Activated CD4-positive, alpha-beta T cell treated with anti-CD3 and anti-CD28 coated beads for 1 hour (primary cell): ENCODE results near the gene SCGB1D2.
"Not testable (repeated sequence)": the region's sequence is repeated elsewhere in the genome, so short reads cannot be mapped to it uniquely, and the experiment has no call there.

ENCODE experiments used
- DNase-seq: peaks from one replicate; pipeline ENCODE4 v3.0.0-alpha.2; 2020

The SCGB1D2 gene, protein sequence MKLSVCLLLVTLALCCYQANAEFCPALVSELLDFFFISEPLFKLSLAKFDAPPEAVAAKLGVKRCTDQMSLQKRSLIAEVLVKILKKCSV

DNA sequence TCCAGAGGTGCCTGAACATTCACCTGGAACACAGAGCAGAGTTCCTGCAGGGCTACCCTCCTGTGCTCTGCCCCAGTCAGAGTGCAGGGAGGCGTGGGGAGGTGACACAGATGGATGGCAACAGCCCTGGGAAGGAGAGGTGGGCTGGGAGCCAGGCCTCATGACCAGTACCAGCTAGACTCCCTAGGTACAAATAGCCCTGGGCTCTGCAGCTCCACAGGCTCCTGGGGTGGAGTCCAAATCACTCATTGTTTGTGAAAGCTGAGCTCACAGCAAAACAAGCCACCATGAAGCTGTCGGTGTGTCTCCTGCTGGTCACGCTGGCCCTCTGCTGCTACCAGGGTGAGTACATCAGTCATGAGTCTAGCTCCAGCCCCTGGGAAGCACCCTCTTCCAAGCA is at the start of gene SCGB1D2:
Gene SCGB1D2, plus strand, starts transcription at position 219 of the 400 bp plus-strand sequence. Its CDS starts 69 bp downstream, at position 288.
- DNase-seq = no peak

DNA sequence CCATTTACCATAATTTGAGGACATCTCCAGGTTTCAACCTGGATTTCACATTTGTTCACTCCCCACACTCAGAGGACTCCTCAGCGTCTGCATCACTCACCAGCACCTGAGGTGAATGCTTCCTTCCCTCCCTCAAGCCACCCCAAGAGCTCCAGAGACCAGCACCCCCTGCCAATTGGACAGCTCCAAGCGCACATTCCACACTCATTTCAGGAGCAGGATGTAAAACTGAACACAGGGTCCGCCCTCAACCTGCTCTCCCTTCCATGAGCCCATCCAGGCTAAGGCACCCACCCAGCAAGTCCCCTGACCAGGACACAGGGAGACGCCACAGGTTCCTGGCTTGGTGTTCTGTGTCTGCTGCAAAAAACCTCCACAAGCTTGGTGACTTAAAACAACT is 48.1 kb upstream of the SCGB1D2 start:
- no peak for DNase-seq

DNA sequence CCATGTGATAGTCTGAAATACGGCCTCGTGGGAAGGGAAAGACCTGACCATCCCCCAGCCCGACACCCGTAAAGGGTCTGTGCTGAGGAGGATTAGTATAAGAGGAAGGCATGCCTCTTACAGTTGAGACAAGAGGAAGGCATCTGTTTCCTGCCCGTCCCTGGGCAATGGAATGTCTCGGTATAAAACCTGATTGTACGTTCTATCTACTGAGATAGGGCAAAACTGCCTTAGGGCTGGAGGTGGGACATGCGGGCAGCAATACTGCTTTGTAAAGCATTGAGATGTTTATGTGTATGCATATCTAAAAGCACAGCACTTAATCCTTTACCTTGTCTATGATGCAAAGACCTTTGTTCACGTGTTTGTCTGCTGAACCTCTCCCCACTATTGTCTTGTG is 47.0 kb upstream of the SCGB1D2 start:
- not testable (repeated sequence) for DNase-seq

DNA sequence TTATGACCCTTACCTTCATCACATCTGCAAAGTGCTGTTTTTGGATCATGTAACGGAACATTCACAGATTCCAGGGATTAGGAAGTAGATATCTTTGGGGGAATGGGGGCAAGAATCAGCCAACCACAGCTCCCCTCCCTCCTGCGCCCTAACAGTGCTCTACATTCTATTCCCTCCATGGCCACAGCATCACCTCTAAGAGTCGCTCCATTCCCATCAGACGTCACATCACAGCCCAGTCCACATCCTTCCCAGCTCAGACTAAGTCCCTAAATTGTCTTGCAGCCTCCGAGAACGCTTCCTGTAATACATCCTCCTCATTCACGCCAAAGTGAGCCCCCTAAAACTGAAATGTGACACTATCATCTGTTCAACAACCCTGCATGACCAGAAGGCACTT is 46.1 kb upstream of the SCGB1D2 start:
- DNase-seq = no peak

DNA sequence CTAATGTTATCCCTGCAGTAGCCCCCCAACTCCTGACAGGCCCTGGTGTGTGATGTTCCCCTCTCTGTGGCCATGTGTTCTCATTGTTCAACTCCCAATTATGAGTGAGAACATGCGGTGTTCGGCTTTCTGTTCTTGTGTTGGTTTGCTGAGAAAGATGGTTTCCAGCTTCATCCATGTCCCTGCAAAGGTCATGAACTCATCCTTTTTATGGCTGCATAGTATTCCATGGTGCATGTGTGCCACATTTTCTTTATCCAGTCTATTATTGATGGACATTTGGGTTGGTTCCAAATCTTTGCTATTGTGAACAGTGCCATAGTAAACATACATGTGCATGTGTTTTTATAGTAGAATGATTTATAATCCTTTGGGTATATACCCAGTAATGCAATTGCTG is 44.6 kb upstream of the SCGB1D2 start:
- not testable (repeated sequence) for DNase-seq

DNA sequence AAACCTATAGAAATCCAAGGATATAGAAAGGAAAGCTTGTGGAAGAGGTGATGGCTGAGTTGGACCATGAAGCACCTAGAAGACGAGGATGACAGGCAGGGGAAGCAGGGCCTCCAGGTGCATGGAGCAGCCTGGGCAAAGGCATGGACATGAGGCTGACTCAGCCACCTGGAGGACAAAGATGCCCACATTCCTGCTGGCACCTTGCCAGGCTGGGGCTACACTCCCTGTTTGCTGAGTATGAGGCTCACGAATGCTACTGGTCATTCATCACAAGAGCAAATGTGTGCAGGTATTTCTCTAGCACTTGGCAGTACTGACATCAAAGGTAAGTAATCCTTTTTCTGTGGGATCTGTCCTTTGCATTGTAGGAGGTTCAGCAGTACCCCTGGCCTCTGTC is 40.7 kb upstream of the SCGB1D2 start:
- DNase-seq = no peak

DNA sequence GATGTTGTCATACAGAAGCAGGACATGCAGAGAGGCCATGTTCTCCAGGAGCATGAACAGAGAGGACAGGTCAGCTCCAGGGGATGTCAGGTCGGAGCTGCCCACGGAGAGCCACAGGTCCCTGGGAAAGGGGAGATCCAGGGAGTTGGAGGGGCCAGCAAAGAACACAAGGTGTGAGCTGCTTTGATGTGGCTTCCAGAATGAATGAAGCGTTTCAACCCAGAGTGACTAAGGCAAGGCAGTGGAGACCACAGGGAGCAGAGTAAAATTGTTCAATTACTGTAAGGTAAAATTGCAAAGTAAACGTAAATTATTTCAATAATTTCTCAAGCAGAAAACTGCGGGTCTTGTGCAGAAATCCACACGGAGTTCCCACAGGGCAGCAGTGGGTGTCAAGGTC is 39.1 kb upstream of the SCGB1D2 start:
- no peak for DNase-seq

DNA sequence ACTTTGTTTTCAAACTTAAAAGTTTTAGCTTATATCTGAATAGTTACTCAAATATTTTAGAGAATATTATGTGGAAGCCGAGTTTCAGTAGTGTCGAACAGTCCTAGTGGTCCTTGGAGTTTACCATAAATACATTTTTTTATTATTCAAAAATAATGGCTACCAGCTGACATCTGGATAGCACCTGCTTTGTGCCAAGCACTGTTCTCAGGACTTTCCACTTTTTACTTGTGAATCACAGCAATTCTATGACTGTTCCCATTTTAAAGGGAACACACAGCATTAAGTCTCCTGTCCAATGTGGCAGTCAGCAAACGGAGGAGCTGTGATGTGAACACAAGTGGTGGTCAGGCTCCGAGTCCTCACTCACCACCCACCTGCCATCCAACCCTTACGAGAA is 37.6 kb upstream of the SCGB1D2 start:
- no peak for DNase-seq

DNA sequence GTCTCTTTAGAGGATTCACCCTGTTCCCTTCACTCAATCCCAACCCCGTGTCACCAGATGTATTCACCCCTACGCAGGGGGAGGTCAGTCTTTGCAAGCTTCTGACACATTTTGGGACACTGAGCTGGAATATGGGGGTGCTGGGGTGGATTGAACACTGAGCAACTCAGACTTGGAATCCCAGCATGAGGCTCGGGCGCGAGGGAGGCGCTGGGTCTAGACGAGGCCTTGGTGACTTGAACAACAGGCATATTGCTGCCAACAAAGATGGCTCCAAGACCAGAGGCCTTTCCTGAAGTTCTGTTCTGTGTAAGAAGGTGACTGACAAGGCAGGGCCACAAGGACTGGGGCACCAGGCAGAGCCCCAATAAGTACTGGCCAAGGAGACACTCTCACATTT is 36.6 kb upstream of the SCGB1D2 start:
- no peak for DNase-seq

DNA sequence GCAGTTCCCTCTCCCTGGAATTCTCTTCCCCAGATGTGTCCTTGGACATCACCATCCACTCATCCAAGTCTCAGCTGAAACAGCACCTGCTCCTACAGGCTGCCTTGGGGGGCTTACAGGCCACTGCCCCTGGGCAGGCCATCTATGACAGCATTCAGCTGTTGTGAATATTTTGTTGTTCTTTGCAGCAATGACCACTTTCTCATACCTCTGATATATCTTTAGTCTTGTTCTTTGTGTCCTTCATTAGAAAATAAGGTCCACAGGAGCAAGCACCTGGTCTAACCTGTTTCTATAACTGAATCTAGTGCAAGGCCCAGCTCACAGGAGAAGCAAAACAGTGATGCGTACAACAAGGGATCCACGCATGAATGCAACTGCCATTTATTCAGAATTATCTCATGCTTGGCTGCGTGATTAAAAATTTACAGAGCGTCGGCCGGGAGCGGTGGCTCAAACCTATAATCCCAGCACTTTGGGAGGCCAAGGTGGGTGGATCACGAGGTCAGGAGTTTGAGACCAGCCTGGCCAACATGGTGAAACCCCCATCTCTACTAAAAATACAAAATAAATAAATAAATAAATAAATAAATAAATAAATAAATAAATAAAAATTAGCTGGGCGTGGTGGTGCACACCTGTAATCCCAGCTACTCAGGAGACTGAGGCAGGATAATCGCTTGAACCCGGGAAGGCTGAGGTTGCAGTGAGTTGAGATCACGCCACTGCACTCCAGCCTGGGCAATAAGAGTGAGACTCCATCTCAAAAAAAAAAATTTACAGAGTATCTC is 35.6 kb upstream of the SCGB1D2 start:
- not testable (repeated sequence) for DNase-seq

DNA sequence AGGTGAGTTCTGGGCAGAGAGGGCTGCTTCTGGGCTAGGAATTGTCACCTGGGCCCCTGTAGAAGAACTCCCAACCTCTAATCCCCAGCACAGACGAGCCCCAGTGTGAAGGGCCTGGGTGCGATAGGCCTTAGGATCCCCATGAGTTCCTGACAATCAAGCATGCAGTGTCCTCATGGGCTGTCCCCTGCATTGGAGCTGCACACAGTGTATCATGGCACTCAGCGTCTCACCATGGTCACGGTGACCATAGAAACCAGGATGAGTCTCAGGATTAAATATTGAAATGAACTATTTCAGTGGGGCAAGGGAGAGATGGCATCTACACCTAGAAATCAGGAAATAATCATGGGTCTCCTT is 33.3 kb upstream of the SCGB1D2 start:
- no peak for DNase-seq

DNA sequence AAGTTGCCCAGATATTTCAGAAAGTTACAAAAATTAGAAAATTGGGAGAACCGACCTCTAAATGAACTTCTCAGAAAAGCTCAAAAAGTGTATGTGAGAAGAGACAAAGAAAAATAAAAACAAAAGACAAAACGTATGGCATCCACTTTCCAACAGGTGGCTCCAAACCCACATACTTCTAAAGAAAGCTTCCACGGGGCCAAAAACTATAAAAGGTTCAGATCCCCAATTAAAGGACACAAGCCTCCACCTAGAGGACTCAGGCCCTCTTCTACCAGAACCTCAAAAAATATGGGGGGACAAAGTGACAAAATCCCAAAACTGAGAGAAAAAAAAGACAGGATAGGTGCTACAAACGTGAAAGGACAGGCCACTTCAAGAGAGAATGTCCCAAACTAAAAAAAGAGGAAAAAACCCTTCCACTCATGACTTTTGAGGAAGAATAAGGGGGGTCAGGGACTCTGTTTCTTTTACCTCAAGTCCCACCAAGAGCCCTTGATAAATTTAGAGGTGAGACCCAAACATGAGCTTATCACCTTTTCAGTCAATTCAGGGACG is 24.8 kb upstream of the SCGB1D2 start:
- DNase-seq = no peak

DNA sequence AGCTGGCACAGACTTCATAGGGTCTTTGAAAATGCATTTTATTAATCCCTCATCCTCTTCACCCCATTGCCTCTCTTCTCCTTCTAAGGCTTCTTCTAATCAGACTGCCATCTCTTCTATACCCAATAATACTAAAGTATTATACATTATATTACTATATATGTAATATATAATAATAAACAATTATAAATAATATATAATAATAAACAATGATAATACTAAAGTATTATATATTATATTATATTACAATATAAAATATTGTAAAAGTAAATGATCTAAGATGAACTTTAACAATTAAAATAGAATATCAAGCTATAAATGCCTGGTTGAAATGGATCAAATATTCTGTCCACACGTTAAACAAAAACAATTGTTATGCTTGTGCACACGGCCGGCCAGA is 20.5 kb upstream of the SCGB1D2 start:
- DNase-seq = no peak

DNA sequence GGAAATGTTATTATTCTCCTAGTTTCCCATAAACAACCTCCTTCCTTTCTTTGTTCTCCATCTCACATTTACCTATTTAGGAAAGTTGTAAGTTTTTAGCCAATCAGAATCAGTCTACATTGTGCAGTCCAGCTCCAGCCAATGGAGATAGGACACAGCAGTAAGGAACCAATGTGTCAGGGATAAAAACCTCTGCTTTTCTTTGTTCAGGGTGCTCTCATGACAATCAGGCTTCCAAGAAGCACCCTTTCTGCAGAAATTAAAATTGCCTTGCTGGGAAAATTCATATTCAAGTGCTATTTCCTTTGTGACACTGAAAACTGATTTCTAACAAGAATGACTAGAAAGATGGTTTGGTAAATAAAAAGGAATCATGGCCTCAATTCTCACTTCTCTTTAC is 18.9 kb upstream of the SCGB1D2 start:
- DNase-seq = no peak

DNA sequence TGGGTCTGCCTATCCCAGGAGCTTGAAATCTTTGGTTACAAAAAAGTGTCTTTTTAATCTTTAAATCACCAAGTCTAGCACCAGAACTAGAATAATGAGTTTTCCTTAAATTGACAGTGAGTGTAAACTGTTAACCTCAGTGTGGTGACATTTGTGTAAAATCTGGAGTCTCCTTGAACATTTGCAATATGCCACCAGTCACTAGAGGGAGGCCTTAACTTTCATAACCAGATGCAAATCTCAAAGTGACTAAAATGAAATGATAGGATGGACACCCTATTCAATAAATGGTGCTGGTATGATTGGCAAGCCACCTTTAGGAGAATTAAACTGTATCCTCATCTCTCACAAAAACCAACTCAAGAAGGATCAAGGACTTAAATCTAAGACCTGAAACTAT is 8.3 kb upstream of the SCGB1D2 start:
- DNase-seq = no peak

DNA sequence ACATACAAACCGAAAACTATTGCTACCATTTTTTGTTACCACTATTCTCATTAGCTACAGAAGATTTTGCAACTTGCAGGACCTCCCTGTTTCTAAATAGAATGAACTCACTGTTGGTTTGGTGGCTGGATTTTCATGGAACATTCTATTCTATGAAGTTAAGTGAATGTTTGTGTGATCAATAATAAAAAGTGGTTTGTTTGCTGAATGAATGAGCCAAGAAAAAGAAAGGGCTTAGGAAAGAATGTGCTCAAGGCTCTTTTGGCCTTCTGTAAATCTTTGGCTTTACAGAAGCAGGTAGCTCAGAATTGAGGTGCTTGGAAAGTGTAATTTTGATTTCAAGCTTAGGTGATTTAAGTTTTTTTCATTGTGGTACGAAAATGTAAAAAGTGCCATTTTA is 5.9 kb upstream of the SCGB1D2 start:
- no peak for DNase-seq

DNA sequence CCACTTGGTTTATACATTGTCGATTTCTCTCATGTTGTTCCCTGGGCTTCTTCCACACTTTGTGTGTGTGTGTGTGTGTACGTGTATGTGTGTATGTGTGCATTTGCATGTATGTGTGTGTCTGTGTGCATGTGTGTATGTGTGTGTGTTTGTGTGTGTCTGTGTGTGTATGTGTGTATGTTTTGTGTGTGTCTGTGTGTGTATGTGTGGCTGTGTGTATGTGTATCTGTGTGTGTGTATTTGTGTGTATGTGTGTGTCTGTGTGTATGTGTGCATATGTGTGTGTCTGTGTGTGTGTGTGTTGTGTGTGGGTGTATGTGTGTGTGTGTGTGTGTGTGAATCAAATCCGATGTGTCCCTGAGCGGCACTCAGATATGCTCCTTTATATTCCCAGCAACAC is 4.5 kb upstream of the SCGB1D2 start:
- DNase-seq = no peak

DNA sequence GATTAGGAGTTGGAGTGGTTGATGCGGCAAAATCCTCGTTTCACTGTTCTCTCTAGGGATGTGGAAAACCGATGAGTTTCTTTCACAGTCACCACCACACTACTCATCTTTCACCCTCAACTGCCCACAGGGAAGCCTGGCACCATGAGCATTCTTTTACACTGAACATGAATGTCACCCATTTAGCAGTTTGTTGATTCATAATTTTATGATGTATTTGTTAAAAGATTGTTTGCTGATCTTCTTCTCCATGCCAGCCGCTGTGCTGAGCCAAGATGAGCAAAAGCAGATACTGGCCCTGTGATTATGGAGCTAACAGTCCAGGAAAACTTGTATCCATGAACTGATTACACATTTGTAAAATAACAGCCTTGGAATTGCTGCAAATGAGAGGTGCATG is 3.9 kb upstream of the SCGB1D2 start:
- DNase-seq = no peak

DNA sequence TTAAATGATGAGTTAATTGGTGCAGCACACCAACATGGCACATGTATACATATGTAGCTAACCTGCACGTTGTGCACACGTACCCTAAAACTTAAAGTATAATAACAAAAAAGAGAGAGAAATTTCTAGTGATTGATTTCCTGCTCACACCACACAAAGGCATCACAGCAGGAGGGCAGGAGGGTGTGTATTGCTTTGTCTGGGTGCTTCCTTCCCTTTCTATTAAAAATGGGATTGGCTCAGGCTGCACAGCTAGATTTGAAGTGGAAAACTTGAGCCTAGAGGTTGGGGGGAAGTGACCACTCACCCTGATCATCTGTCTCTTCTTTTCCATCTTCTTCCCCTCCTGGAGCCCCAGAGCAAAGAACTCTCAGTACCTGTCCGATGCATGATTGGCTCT is 944 bp upstream of the SCGB1D2 start:
- DNase-seq = no peak

DNA sequence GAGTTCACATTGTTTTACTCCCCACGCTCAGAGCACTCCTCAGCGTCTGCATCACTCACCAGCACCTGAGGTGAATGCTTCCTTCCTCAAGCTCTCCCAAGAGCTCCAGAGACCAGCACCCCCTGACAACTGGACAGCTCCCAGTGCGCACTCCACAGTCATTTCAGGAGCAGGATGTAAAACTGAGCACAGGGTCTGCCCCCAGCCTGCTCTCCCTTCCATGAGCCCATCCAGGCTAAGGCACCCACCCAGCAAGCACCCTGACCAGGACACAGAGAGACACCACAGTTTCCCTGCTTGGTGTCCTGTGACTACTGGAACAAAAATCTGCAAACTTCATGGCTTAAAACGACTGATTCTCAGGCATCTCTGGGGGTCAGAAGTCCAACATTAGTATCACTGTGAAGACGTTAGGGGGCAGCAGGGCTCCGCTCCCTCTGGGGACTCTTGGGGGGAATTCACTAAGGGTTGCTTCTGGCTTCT is 3.3 kb downstream of the SCGB1D2 start:
- DNase-seq = no peak

DNA sequence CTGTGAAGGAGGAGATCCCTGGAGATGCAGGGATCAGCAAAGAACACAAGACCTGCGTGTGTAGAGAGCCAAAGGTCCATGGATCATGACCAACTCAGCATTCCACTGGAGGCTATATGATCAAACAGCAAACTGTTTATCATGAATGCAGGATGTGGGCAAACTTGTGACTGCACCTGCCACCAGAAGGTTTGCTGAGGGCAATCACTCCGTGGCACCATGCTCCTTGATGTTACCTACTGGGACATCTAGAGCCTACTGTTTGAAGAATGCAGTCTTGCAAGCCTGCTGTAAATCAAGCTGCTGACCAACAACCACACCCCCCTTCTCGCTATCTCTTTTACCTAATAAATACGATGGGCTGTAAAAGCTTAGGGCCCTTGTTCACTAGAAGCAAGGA is 9.7 kb downstream of the SCGB1D2 start:
- DNase-seq = no peak

DNA sequence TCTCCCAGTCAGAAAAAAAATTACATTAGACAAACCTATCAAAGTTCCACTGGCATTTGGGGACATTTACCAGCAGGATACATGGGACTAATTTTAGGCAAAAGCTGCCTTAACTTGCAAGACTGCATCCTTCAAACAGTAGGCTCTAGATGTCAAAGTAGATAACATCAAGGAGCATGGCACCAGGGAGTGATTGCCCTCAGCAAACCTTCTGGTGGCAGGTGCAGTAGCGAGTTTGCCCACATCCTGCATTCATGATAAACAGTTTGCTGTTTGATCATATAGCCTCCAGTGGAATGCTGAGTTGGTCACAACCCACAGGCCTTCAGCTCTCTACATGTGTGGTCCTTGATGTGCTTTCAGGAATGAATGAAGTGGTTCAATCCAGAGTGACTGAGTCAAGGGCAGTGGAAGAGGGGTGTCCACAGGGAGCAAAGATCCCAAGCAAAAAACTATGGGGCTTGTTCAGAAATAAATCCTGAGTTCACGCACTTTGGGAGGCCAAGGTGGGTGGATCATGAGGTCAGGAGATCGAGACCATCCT is 12.0 kb downstream of the SCGB1D2 start:
- DNase-seq = no peak

DNA sequence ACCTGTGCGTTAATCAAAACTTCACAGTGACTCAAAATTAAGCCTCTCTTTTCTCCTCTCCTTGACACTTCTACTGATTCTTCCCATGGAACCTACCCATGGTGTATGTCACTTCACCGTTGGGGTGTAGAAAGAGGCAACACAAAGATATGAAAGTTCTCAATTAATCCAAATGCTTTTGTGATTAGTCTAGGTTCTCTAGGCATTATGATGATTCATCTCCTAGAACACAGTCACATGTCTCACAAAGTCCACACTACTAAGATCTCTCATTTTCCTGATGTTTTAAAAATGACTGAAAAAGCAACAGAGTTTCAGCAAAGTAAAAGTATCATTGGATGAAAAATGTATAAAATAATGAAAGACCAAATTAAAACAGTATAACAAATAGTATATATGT is 14.2 kb downstream of the SCGB1D2 start:
- DNase-seq = no peak

DNA sequence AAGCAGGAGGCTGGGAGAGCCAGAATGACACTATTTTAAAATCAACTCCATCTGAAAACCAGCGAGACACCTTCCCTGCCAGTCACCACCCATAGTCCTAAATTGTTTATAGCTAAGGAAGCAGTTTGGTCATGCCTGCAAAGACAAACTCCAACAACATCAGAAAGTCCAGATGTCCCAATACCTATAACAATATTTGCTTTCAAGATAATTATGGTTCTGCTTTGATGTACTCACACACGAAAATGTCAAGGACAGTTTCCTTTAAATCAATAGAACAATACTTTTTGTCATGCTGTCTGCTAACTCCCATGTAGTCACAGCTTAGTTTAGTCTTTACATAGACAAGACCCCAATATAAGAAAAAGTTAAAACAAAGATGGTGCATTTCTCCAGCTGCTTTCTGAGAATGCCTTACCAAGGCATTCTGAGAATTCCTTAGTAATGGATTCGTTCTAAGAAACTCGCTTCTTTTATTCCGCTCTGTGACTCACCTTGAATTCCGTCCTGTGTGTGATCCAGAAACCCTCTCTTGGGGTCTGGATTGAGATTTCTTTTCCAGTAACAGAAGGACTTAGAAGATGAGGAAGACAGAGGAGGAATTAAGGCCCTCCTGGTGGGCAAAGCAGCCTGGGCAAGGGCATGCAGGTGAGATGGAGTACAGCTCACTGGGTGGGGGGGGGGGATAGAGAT is 18.4 kb downstream of the SCGB1D2 start:
- no peak for DNase-seq
